Neural progenitor cell (in vitro differentiated cells): ENCODE results near the gene CMTM1.

Experiments used
- EZH2 ChIP-seq: fragments of 200-600 bp; sonication (generic); IDR thresholded peaks from 2 replicates; pipeline ENCODE4 v1.6.1; 2017; ENCODE audit warnings: antibody characterized with exemption, mild to moderate bottlenecking, moderate library complexity
- EZH2phosphoT487 ChIP-seq: fragments of 200-600 bp; sonication (generic); IDR thresholded peaks from 2 replicates; pipeline ENCODE4 v1.6.1; 2017; ENCODE audit warnings: antibody characterized with exemption
- TF ChIP-seq, protein P1 (sequence below): fragments of 200-600 bp; sonication (generic); IDR thresholded peaks from 2 replicates; pipeline ENCODE4 v1.5.1; 2017; ENCODE audit warnings: antibody characterized with exemption, mild to moderate bottlenecking

DNA sequence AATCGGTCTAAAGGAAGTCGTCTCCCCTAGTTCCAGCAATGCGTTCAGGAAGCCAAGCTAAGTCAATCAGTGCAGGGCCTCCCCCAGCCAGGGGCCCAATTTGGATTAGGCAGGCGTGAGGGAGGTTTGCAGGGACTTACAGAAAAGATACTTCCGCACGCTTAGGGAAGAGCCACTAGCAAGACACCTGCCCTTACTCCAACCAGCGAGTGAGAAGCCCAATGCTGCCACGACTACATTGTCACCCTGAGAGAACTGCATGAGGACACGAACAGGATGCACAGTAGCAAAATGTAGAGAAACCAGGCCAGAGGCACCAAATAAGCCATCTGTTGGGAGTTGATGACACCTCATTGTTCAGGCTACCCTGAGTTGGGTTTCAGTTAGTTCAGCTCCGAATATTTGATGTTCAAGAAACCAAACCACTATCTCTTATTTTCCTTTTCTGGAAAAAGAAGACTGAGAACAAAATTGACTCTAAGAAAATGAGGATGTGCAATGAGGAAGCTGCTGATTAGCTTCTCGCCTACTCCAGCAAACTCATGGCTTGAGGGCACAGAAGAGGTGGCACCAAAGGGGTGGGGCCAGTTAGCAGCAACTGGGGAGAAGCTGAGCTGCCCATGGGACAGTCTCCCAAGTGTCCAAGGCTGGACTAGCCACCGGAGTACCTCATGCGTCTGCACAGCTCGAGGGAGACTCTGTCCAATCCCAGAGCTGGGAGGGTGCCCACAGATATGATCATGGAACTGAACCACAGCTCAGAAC is 45.7 kb upstream of the CMTM1 start:
- TF ChIP-seq, protein P1, sequence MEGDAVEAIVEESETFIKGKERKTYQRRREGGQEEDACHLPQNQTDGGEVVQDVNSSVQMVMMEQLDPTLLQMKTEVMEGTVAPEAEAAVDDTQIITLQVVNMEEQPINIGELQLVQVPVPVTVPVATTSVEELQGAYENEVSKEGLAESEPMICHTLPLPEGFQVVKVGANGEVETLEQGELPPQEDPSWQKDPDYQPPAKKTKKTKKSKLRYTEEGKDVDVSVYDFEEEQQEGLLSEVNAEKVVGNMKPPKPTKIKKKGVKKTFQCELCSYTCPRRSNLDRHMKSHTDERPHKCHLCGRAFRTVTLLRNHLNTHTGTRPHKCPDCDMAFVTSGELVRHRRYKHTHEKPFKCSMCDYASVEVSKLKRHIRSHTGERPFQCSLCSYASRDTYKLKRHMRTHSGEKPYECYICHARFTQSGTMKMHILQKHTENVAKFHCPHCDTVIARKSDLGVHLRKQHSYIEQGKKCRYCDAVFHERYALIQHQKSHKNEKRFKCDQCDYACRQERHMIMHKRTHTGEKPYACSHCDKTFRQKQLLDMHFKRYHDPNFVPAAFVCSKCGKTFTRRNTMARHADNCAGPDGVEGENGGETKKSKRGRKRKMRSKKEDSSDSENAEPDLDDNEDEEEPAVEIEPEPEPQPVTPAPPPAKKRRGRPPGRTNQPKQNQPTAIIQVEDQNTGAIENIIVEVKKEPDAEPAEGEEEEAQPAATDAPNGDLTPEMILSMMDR, result no peak
- TF ChIP-seq EZH2 (no peak), EZH2phosphoT487 (no peak)
